Sigmoid colon (tissue), 7 donors: Measurements from ENCODE around the gene TMEM45B. TPM values are rescaled to one million over a fixed set of nuclear protein-coding genes. Genes with fewer than 3 reads are reported as not detected.

ENCODE experiments used
- DNase-seq: peaks from one replicate; pipeline ENCODE4 v3.0.0-alpha.2; 2019
- H3K27ac ChIP-seq, 4 donors: fragments of 200-600 bp; sonication (generic); one replicate each; pipeline ENCODE4 v1.5.1; 2016 to 2019; ENCODE audit warnings: mild to moderate bottlenecking in 1 of 4
- H3K27me3 ChIP-seq, 3 donors: fragments of 200-600 bp; sonication (generic); one replicate each; pipeline ENCODE4 v1.5.1; 2019; ENCODE audit warnings: mild to moderate bottlenecking in 1 of 3
- H3K36me3 ChIP-seq, 4 donors: fragments of 200-600 bp; sonication (generic); one replicate each; pipeline ENCODE4 v1.5.1; 2016 to 2019
- H3K4me1 ChIP-seq, 4 donors: fragments of 200-600 bp; sonication (generic); one replicate each; pipeline ENCODE4 v1.5.1; 2017 to 2019
- H3K4me3 ChIP-seq, 4 donors: fragments of 200-600 bp; sonication (generic); one replicate each; pipeline ENCODE4 v1.5.1; 2017 to 2019; ENCODE audit warnings: mild to moderate bottlenecking in 2 of 4, moderate library complexity in 1 of 4
- H3K9me3 ChIP-seq, 4 donors: fragments of 200-600 bp in 3 of 4; sonication (generic) in 3 of 4; one replicate each; pipeline versions ENCODE4 v1.5.1 to v1.6.1; 2013 to 2019
- CTCF ChIP-seq, 4 experiments: fragments of 450-650 bp in 3 of 4; fragments of 200-600 bp in 1 of 4; IDR thresholded peaks; one replicate each; pipeline ENCODE4 v1.5.1; 2016 to 2019; ENCODE audit warnings: antibody characterized with exemption in 4 of 4, mild to moderate bottlenecking in 3 of 4, moderate library complexity in 2 of 4
- EP300 ChIP-seq, 4 donors: sonication (generic); formaldehyde crosslinking; IDR thresholded peaks; one replicate each; pipeline ENCODE4 v1.6.1; 2017; ENCODE audit warnings: antibody characterized with exemption in 4 of 4
- POLR2A ChIP-seq, 2 donors: fragments of 450-650 bp; IDR thresholded peaks; one replicate each; pipeline ENCODE4 v1.6.1; 2016; ENCODE audit warnings: antibody characterized with exemption in 2 of 2, mild to moderate bottlenecking in 2 of 2, moderate library complexity in 2 of 2
- POLR2AphosphoS5 ChIP-seq, 4 donors: sonication (generic); formaldehyde crosslinking; IDR thresholded peaks; one replicate each; pipeline ENCODE4 v1.6.1; 2017; ENCODE audit warnings: antibody characterized with exemption in 4 of 4
- WGBS, 2 donors: extraction: QIAGEN DNeasy Blood & Tissue Kit; methylation state at CpG; one replicate each; pipeline ENCODE4 v1.1.7; 2013; 5-methylcytosine and 5-hydroxymethylcytosine counted together
- intact Hi-C: fragments of 100-400 bp; cut with DNase I; formaldehyde crosslinking; loops from one replicate; pipeline ENCODE4 v1.15.1; 2023
- polyA plus RNA-seq, 3 donors: library from polyadenylated mRNA; stranded (reverse); fragments of 200-250 nt; gene quantifications; one replicate each; pipeline ENCODE4 v1.2.3, GENCODE V29; 2013
- small RNA-seq, 3 donors: library from RNA; depleted of rRNA; stranded (forward); fragments of <200 nt; gene quantifications; one replicate each; pipeline ENCODE3, GENCODE V24; 2016
- total RNA-seq, 4 donors: library from RNA; depleted of rRNA; stranded (reverse); fragments of >200 nt; gene quantifications; one replicate each; pipeline ENCODE4 v1.1.0, GENCODE V29; 2016
- donor health status: healthy with polysubstance abuse.
- donor health status: Bipolar disorder and iron deficiency.
- donor health status: healthy.

Gene TMEM45B
- total and polyA plus RNA-seq, 7 donors, result 0.55 to 150 (median 16.0) TPM; not detected in 1

GRCh38 chr11:129905402-129905801, 89.8 kb downstream of the TMEM45B start:
- Histone ChIP-seq H3K4me1 (no peaks in the 10 kb centered on the region), H3K9me3 (no peaks in the 10 kb centered on the region), H3K36me3 (peaks cover 2 to 70% (median 10%) of the 10 kb centered on the region in 4 donors), H3K27me3 (no peaks in the 10 kb centered on the region), H3K4me3 (no peak overlapping the region), H3K27ac (no peak overlapping the region)
- DNase-seq, result no peak
- intact Hi-C loops, result no loop called here
- TF ChIP-seq POLR2A (IDR thresholded peaks at IDR 0.05) (no peak), EP300 (IDR thresholded peaks at IDR 0.05) (no peak), CTCF (IDR thresholded peaks at IDR 0.05) (no peak), POLR2AphosphoS5 (IDR thresholded peaks at IDR 0.05) (no peak)
- WGBS, 2 donors, result 86 to 91% methylated on average over 8 of the region's 8 CpGs

Small RNA genes within 50 kb of the gene (small RNA-seq; reads per million reads assigned to genes)
- 0 reads per million in 3 donors for gene AP003327.1

Other genes starting within 250 kb of the TMEM45B start
- gene NFRKB, start 79.7 kb downstream of the TMEM45B start, total RNA-seq, result 10 to 100 TPM; 20.7 to 24.7 (median 22.6) TPM
- 10 to 100 TPM in 1 of 3 donors, 1 to 10 TPM in 2; 3.5 to 12.2 (median 3.6) TPM for gene NFRKB, start 79.7 kb downstream of the TMEM45B start, polyA plus RNA-seq
- 10 to 100 TPM in 1 of 4 donors, 1 to 10 TPM in 3; 6.3 to 11.9 (median 6.7) TPM for gene PRDM10, start 187.0 kb downstream of the TMEM45B start, total RNA-seq
- gene PRDM10, start 187.0 kb downstream of the TMEM45B start, polyA plus RNA-seq, result 1 to 10 TPM; 1.8 to 3.7 (median 3.2) TPM